CD4-positive, alpha-beta T cell (primary cell): ENCODE results near the gene SLFN11. TPM values are rescaled to one million over a fixed set of nuclear protein-coding genes. Genes with fewer than 3 reads are reported as not detected.

Experiments
- ATAC-seq: fragments of 200-7000 bp; cut with Tn5 transposase; one replicate; pipeline ENCODE4 v1.10.0; 2022; ENCODE audit warnings: mild to moderate bottlenecking; ENCODE audit not compliant: poor library complexity
- CTCF ChIA-PET: fragments of 350-600 bp; sonication (Branson Sonifier 250); formaldehyde crosslinking; loops from one replicate; lab custom pipeline; 2021; ENCODE audit warnings: antibody characterized with exemption, inconsistent platforms; lab: Charles Lee
- POLR2A ChIA-PET: fragments of 350-600 bp; sonication (Branson Sonifier 250); formaldehyde crosslinking; loops from one replicate; lab custom pipeline; 2021; ENCODE audit warnings: antibody characterized with exemption, inconsistent platforms; lab: Charles Lee
- DNase-seq, 14 experiments: peaks; one replicate each; pipeline ENCODE4 v3.0.0-alpha.2; 2013 to 2020; ENCODE audit warnings: mixed read lengths in 2 of 14
- H3K27ac ChIP-seq, 2 donors: one replicate each; pipeline versions ENCODE4 v1.5.1 to v1.7.0; 2013; ENCODE audit warnings: low read length in 2 of 2, low read depth in 1 of 2, mild to moderate bottlenecking in 1 of 2
- H3K27me3 ChIP-seq, 2 experiments: 1 replicate in 1 of 2; 2 replicates in 1 of 2; pipeline versions ENCODE4 v1.6.1 to v1.7.0; 2013; ENCODE audit warnings: low read length in 2 of 2, control low read depth in 1 of 2, mild to moderate bottlenecking in 1 of 2, moderate library complexity in 1 of 2; ENCODE audit not compliant: insufficient read depth in 2 of 2, control insufficient read depth in 1 of 2
- H3K36me3 ChIP-seq: one replicate; pipeline ENCODE4 v1.6.1; 2013; ENCODE audit warnings: low read length, control low read depth; ENCODE audit not compliant: insufficient read depth
- H3K4me1 ChIP-seq: one replicate; pipeline ENCODE4 v1.6.1; 2013; ENCODE audit warnings: low read length, control low read depth; ENCODE audit not compliant: insufficient read depth
- H3K4me3 ChIP-seq: one replicate; pipeline ENCODE4 v1.5.1; 2013; ENCODE audit warnings: mild to moderate bottlenecking, low read length, moderate library complexity
- H3K9me3 ChIP-seq, 2 experiments: 1 replicate in 1 of 2; 2 replicates in 1 of 2; pipeline versions ENCODE4 v1.6.1 to v1.7.0; 2013; ENCODE audit warnings: low read length in 2 of 2, mild to moderate bottlenecking in 2 of 2, control low read depth in 1 of 2, moderate library complexity in 1 of 2; ENCODE audit not compliant: control insufficient read depth in 1 of 2, insufficient read depth in 1 of 2
- H3K27ac Mint-ChIP-seq: one replicate; pipeline ENCODE4 v1.8.0; 2020; ENCODE audit warnings: mixed read lengths
- H3K27me3 Mint-ChIP-seq: one replicate; pipeline ENCODE4 v1.8.0; 2021; ENCODE audit warnings: mixed read lengths
- H3K36me3 Mint-ChIP-seq: one replicate; pipeline ENCODE4 v1.8.0; 2021; ENCODE audit warnings: low read depth, mixed read lengths
- H3K4me1 Mint-ChIP-seq: one replicate; pipeline ENCODE4 v1.8.0; 2021; ENCODE audit warnings: low read depth, mixed read lengths
- H3K4me3 Mint-ChIP-seq: one replicate; pipeline ENCODE4 v1.8.0; 2020; ENCODE audit warnings: mild to moderate bottlenecking, mixed read lengths
- H3K9me3 Mint-ChIP-seq: one replicate; pipeline ENCODE4 v1.8.0; 2020; ENCODE audit warnings: mixed read lengths
- intact Hi-C, 2 experiments: fragments of 100-400 bp; cut with DNase I in 1 of 2; cut with micrococcal nuclease in 1 of 2; formaldehyde crosslinking; loops; one replicate each; pipeline versions ENCODE4 v1.15.1 to v1.9.0; 2023 to 2025; cut with DNase I, micrococcal nuclease
- total RNA-seq, 174 experiments: library from RNA in 2 of 174; stranded (reverse) in 2 of 174; gene quantifications; one replicate each; pipeline ENCODE4 v1.2.3 and lab custom pipeline; 2021 to 2026
- TF ChIP-seq, protein P1 (sequence below): fragments of 200-600 bp; IDR thresholded peaks from one replicate; pipeline ENCODE4 v1.8.0; 2022; ENCODE audit warnings: antibody characterized with exemption, mild to moderate bottlenecking

Gene SLFN11
- total RNA-seq, 2 experiments from 2014 or later = 16.5 to 18.5 TPM

DNA sequence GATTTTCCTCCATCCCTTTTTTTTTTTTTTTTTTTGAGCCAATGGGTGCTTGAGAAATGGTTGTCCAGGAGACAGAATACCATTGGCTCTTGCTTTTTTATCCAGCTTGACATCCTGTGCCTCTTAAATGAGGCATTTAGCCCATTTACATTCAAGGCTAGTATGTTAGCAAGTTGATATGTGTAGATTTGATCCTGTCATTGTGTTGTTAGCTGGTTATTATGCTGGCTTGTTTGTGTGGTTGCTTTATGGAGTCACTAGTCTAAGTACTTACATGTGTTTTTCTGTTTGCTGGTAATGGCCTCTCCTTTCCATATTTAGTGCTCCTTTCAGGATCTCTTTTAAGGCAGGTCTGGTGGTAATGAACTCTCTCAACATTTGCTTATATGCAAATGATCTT lies 14.1 kb upstream of the SLFN11 start:
- intact Hi-C loops = no loop called here
- H3K9me3 Mint-ChIP-seq = no peaks in the 10 kb centered on the region
- TF ChIP-seq, protein P1, sequence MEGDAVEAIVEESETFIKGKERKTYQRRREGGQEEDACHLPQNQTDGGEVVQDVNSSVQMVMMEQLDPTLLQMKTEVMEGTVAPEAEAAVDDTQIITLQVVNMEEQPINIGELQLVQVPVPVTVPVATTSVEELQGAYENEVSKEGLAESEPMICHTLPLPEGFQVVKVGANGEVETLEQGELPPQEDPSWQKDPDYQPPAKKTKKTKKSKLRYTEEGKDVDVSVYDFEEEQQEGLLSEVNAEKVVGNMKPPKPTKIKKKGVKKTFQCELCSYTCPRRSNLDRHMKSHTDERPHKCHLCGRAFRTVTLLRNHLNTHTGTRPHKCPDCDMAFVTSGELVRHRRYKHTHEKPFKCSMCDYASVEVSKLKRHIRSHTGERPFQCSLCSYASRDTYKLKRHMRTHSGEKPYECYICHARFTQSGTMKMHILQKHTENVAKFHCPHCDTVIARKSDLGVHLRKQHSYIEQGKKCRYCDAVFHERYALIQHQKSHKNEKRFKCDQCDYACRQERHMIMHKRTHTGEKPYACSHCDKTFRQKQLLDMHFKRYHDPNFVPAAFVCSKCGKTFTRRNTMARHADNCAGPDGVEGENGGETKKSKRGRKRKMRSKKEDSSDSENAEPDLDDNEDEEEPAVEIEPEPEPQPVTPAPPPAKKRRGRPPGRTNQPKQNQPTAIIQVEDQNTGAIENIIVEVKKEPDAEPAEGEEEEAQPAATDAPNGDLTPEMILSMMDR = no peak
- ChIA-PET CTCF (no interaction called here), POLR2A (no interaction called here)
- DNase-seq = no peak
- no peak overlapping the region for H3K4me3 Mint-ChIP-seq
- no peaks in the 10 kb centered on the region for H3K27me3 ChIP-seq
- no peak overlapping the region for H3K27ac ChIP-seq
- no peaks in the 10 kb centered on the region for H3K4me1 ChIP-seq
- no peak overlapping the region for H3K27ac Mint-ChIP-seq
- H3K36me3 ChIP-seq = no peaks in the 10 kb centered on the region
- no peaks in the 10 kb centered on the region for H3K27me3 Mint-ChIP-seq
- ATAC-seq = no peak
- no peaks in the 10 kb centered on the region for H3K36me3 Mint-ChIP-seq
- H3K9me3 ChIP-seq = peaks cover 0 to 3% of the 10 kb centered on the region in 2 experiments
- H3K4me3 ChIP-seq = no peak overlapping the region
- no peaks in the 10 kb centered on the region for H3K4me1 Mint-ChIP-seq

DNA sequence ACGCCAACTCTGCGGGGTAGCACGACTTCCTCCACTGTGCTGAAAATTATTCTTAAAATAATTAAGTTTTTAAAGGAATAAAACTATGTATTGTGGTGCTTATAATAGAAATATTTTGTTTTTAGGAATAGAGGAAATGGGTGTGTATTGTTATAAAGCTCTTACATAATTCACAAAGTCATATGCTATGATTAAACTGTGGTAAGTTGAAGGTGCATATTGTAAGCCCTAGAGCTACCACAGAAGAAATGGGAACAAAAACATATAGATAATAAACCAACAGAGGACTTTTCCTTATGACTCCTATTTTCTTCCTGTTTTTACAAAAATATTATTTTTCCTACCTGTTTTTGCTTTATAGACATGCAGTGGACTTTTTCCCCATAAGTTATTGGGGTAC lies 4.3 kb upstream of the SLFN11 start:
- ChIA-PET CTCF (no interaction called here), POLR2A (interaction anchor here (0.6 kb wide), 2 partner anchors 9 to 110 kb away, joined by 3 read pairs; no protein-coding TSS in a partner anchor)
- H3K27ac ChIP-seq = no peak overlapping the region
- intact Hi-C loops = loop anchor here (10.0 kb wide), 3 partner anchors 57 to 133 kb away; partner anchors contain the start of genes SLFN12 (in 1 of the 2) and SLFN5 (in 1 of the 2)
- peaks cover 8% of the 10 kb centered on the region for H3K4me1 ChIP-seq
- DNase-seq (no peak), ATAC-seq (no peak)
- H3K4me3 Mint-ChIP-seq = no peak overlapping the region
- TF ChIP-seq, protein P1 = no peak
- no peak overlapping the region for H3K27ac Mint-ChIP-seq
- H3K36me3 ChIP-seq = no peaks in the 10 kb centered on the region
- H3K4me3 ChIP-seq = no peak overlapping the region
- no peaks in the 10 kb centered on the region for H3K27me3 ChIP-seq
- H3K4me1 Mint-ChIP-seq = peaks cover 39% of the 10 kb centered on the region
- no peaks in the 10 kb centered on the region for H3K27me3 Mint-ChIP-seq
- no peaks in the 10 kb centered on the region for H3K9me3 ChIP-seq
- peaks cover 8% of the 10 kb centered on the region for H3K36me3 Mint-ChIP-seq
- no peaks in the 10 kb centered on the region for H3K9me3 Mint-ChIP-seq

DNA sequence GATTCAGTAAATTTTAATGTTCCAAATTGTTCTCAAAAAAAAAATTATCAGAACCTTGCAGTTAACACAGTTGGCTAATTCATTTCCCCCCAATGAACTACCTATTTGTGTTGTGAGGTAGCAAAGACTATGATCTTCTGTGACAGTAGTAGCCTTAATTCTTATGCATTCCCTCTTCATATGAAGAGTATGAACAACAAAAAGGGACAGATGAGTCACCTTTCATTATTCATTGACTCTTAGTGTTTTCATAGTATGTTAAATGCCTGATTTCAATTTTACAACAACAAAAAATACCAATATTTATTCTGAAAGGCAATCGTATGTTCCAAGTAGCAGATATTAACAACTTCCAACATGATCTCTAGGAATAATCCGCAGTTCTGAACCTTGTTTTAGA lies 3.6 kb upstream of the SLFN11 start:
- Mint-ChIP-seq H3K4me3 (no peak overlapping the region), H3K4me1 (peaks cover 42% of the 10 kb centered on the region), H3K27ac (peak overlapping the region; percentile 4), H3K36me3 (peaks cover 8% of the 10 kb centered on the region), H3K9me3 (no peaks in the 10 kb centered on the region), H3K27me3 (no peaks in the 10 kb centered on the region)
- ATAC-seq (no peak), DNase-seq (no peak)
- Histone ChIP-seq H3K4me3 (no peak overlapping the region), H3K9me3 (no peaks in the 10 kb centered on the region), H3K36me3 (no peaks in the 10 kb centered on the region), H3K27ac (no peak overlapping the region), H3K27me3 (no peaks in the 10 kb centered on the region), H3K4me1 (peaks cover 8% of the 10 kb centered on the region)
- intact Hi-C loops = loop anchor here (10.0 kb wide), 3 partner anchors 58 to 132 kb away; partner anchors contain the start of genes SLFN12 (in 1 of the 2) and SLFN5 (in 1 of the 2)
- ChIA-PET POLR2A (interaction anchor here (0.6 kb wide), 1 partner anchor 8 kb away, joined by 3 read pairs; no protein-coding TSS in a partner anchor), CTCF (no interaction called here)
- TF ChIP-seq, protein P1 = no peak
